ENCODE data around the gene JDP2.
A peak's percentile ranks its signal among the peaks of the same experiment; 100 is the strongest.

The JDP2 gene

GRCh38 chr14:75427126-75427481, 718 bp upstream of the JDP2 start:
- Histone ChIP-seq H4K20me1 (ENCODE audit: insufficient read depth) (no peaks in the 10 kb centered on the region), H3K79me2 (ENCODE audit: insufficient read depth, low read depth) (no peaks in the 10 kb centered on the region), H3K4me2 (peak overlapping the region; percentile 64), H3K27ac (no peak overlapping the region), H3K27me3 (ENCODE audit: insufficient read depth, low read depth) (0 out of 2 replicates have a peak, but pooled peaks cover 4% of the 10 kb centered on the region), H3K36me3 (ENCODE audit: insufficient read depth) (no peaks in the 10 kb centered on the region), H3K9ac (no peak overlapping the region; the same call in 1 of the 2 replicates), H3K4me3 (IDR thresholded peaks at IDR 0.05; ENCODE audit: insufficient read depth, low read depth, low read length) (no peak overlapping the region), H3K4me1 (ENCODE audit: low read depth, poor library complexity, severe bottlenecking) (peaks cover 17% of the 10 kb centered on the region), H2AFZ (ENCODE audit: low read depth) (peak overlapping the region; percentile 69)
- TF ChIP-seq CTCF (conservative IDR thresholded peaks at IDR 0.05; ENCODE audit: low read depth, low read length) = no peak

GRCh38 chr14:75428230-75429104, 645 bp downstream of the JDP2 start:
- TF ChIP-seq CTCF (conservative IDR thresholded peaks at IDR 0.05; ENCODE audit: low read depth, low read length) = no peak
- Histone ChIP-seq H3K4me1 (ENCODE audit: low read depth, poor library complexity, severe bottlenecking) (peaks cover 17% of the 10 kb centered on the region), H2AFZ (ENCODE audit: low read depth) (peak overlapping the region; percentile 49; the same call in 1 of the 2 replicates), H4K20me1 (ENCODE audit: insufficient read depth) (no peaks in the 10 kb centered on the region), H3K4me3 (IDR thresholded peaks at IDR 0.05; ENCODE audit: insufficient read depth, low read depth, low read length) (no peak overlapping the region), H3K4me2 (peak overlapping the region; percentile 36; the same call in 1 of the 2 replicates), H3K9ac (no peak overlapping the region; the same call in 1 of the 2 replicates), H3K27me3 (ENCODE audit: insufficient read depth, low read depth) (0 out of 2 replicates have a peak, but pooled peaks cover 4% of the 10 kb centered on the region), H3K79me2 (ENCODE audit: insufficient read depth, low read depth) (no peaks in the 10 kb centered on the region), H3K27ac (no peak overlapping the region), H3K36me3 (ENCODE audit: insufficient read depth) (no peaks in the 10 kb centered on the region)

GRCh38 chr14:75429562-75429961, 1.7 kb downstream of the JDP2 start:
- Histone ChIP-seq H3K36me3 (ENCODE audit: insufficient read depth) (no peaks in the 10 kb centered on the region), H3K4me1 (ENCODE audit: low read depth, poor library complexity, severe bottlenecking) (peaks cover 17% of the 10 kb centered on the region), H3K9ac (no peak overlapping the region), H3K27me3 (ENCODE audit: insufficient read depth, low read depth) (0 out of 2 replicates have a peak, but pooled peaks cover 4% of the 10 kb centered on the region), H3K79me2 (ENCODE audit: insufficient read depth, low read depth) (no peaks in the 10 kb centered on the region), H2AFZ (ENCODE audit: low read depth) (no peak overlapping the region), H3K27ac (no peak overlapping the region), H3K4me3 (IDR thresholded peaks at IDR 0.05; ENCODE audit: insufficient read depth, low read depth, low read length) (no peak overlapping the region), H3K4me2 (no peak overlapping the region), H4K20me1 (ENCODE audit: insufficient read depth) (no peaks in the 10 kb centered on the region)
- TF ChIP-seq CTCF (conservative IDR thresholded peaks at IDR 0.05; ENCODE audit: low read depth, low read length) = no peak

- Histone ChIP-seq H3K79me2 (ENCODE audit: insufficient read depth, low read depth) (no peaks in the 10 kb centered on the region), H2AFZ (ENCODE audit: low read depth) (no peak overlapping the region), H3K4me1 (ENCODE audit: low read depth, poor library complexity, severe bottlenecking) (peaks cover 17% of the 10 kb centered on the region), H3K27ac (no peak overlapping the region), H3K4me2 (no peak overlapping the region), H3K9ac (no peak overlapping the region), H4K20me1 (ENCODE audit: insufficient read depth) (no peaks in the 10 kb centered on the region), H3K4me3 (IDR thresholded peaks at IDR 0.05; ENCODE audit: insufficient read depth, low read depth, low read length) (no peak overlapping the region), H3K36me3 (ENCODE audit: insufficient read depth) (no peaks in the 10 kb centered on the region), H3K27me3 (ENCODE audit: insufficient read depth, low read depth) (0 out of 2 replicates have a peak, but pooled peaks cover 4% of the 10 kb centered on the region)
- no peak for TF ChIP-seq CTCF (conservative IDR thresholded peaks at IDR 0.05; ENCODE audit: low read depth, low read length)
These were observed 2.3 kb downstream of the JDP2 start for GRCh38 chr14:75430116-75430515.

Data from KMS-11 (cell line).